GM12865 (cell line): ENCODE results near the gene REX1BD.

ENCODE experiments used
- DNase-seq: peaks from one replicate; pipeline ENCODE4 v3.0.0; 2010; ENCODE audit warnings: low read depth
- H3K4me3 ChIP-seq: 2 replicates; pipeline ENCODE4 v1.5.1; 2011; ENCODE audit warnings: mild to moderate bottlenecking, low read depth, low read length, control low read depth
- TF ChIP-seq, protein P1 (sequence below): IDR thresholded peaks from 2 replicates; pipeline ENCODE4 v1.5.1; 2011; ENCODE audit warnings: low read length, control low read depth, low read depth, inconsistent platforms; ENCODE audit not compliant: insufficient read depth; ENCODE audit errors: missing control alignments

REX1BD gene

DNA sequence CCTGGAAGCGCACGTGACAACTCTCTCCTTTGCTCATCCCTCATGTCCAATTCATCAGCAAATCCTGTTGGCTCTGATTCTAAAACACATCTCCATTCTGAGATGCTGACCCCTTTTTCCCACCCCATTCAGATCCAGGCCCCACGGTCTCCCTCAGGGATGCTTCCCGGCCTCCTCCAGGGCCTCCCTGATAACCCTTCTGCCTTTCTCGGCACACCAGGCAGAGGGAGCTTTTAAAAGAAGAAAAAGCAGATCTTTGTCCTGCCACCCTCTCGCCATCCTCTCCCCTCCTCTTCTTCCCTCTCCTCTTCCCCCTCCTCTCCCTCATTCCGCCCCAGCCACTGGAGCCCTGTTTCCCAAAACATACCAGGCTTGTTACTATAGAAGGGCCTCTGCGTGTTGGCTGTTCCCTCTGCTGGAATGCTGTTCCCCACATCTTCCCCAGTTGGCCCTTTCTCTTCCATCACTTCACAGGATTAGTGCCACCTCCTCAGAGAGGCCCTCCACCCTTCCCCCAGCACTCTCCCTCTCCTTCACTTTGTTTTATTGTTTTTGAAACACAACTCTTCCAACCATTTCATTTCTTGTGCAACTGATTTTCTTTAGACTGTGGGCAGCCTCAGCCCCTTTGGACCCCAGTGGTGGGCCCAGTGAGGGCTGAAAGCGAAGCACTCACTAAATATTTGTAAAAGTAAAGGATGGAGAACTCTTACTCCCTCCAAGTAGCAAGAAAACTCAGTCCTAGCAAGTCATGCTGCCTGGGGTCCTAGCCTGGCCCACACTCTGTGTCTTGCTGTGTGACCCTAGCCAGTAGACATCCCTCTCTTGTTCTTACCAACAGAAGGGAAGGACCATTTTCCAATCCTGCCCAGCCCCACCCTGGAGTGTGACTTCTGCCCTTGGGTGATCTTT is 20.5 kb downstream of the REX1BD start:
- DNase-seq, result no peak
- no peak overlapping the region for H3K4me3 ChIP-seq
- TF ChIP-seq, protein P1, sequence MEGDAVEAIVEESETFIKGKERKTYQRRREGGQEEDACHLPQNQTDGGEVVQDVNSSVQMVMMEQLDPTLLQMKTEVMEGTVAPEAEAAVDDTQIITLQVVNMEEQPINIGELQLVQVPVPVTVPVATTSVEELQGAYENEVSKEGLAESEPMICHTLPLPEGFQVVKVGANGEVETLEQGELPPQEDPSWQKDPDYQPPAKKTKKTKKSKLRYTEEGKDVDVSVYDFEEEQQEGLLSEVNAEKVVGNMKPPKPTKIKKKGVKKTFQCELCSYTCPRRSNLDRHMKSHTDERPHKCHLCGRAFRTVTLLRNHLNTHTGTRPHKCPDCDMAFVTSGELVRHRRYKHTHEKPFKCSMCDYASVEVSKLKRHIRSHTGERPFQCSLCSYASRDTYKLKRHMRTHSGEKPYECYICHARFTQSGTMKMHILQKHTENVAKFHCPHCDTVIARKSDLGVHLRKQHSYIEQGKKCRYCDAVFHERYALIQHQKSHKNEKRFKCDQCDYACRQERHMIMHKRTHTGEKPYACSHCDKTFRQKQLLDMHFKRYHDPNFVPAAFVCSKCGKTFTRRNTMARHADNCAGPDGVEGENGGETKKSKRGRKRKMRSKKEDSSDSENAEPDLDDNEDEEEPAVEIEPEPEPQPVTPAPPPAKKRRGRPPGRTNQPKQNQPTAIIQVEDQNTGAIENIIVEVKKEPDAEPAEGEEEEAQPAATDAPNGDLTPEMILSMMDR, result no peak

DNA sequence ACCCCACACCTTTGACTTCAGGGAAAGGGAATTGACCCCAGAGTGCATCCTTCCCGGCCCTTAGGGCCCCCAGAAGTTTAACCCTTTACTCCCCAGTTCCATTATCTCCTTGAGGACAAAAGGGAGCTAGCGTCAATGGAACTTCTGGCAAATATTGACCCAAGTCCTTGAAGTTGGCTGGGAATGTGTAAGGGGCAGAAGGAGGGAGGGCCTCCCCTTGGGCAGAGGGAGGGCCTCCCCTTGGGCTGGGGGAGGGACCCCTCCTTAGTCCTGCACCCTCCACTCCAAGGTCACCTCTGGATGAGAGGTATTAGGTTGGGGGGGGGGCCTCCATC is 21.1 kb downstream of the REX1BD start:
- no peak for DNase-seq
- TF ChIP-seq, protein P1, result no peak
- H3K4me3 ChIP-seq, result no peak overlapping the region

DNA sequence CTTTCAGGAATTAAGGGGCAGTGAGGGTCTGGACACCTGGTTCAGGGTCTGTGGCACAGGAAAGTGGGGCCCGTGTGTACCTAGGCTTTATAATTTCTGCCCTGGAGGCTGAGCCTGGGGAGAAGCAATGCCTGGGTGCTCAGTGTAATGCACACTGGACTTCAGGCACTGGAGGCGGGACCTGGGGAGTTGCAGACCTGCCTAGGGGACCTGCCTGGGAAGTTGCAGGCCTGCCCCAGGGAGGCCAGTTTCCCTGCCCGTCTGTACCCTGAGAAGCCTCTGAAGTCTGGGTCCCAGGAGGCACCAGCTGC is 21.6 kb downstream of the REX1BD start:
- no peak for DNase-seq
- TF ChIP-seq, protein P1, result no peak
- no peak overlapping the region for H3K4me3 ChIP-seq

DNA sequence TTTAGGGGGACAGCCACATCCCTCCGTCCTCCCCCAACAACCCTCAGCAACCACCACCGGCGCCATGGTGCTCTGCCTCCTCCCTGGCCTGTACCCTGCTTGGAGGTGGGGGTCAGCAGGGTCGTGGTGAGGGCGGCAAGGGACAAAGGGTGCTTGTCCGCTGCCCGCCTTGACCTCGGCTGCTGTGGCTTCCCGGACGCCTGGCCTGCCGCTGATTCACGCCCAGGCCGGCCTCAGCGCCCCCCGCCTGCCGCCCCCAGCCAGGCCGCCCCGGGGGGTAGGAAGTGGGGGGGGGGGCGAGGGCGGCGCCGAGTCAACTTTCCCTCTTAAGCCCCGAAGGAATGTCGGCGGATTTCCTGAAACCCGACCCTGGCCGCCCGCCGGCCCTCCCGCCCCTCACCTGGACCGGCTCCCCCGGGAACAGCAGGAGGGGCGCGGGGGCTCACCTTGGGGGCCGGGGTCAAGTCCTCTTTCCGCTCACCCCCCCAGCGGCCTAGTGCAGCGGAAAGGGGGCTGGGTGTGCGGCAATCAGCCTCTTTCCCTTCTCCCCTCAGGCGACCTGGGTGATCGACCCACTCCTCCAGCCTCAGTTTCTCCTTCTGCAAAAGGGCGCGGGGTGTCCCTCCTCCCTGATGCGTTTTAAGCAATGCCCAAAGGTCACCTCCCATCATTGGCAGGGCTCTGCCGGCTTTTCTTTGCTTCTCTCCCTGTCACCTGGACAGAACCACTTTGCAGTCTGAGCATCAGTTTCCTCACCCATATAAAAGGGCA is 22.1 kb downstream of the REX1BD start:
- DNase-seq, result no peak
- H3K4me3 ChIP-seq, result no peak overlapping the region
- TF ChIP-seq, protein P1, result no peak

DNA sequence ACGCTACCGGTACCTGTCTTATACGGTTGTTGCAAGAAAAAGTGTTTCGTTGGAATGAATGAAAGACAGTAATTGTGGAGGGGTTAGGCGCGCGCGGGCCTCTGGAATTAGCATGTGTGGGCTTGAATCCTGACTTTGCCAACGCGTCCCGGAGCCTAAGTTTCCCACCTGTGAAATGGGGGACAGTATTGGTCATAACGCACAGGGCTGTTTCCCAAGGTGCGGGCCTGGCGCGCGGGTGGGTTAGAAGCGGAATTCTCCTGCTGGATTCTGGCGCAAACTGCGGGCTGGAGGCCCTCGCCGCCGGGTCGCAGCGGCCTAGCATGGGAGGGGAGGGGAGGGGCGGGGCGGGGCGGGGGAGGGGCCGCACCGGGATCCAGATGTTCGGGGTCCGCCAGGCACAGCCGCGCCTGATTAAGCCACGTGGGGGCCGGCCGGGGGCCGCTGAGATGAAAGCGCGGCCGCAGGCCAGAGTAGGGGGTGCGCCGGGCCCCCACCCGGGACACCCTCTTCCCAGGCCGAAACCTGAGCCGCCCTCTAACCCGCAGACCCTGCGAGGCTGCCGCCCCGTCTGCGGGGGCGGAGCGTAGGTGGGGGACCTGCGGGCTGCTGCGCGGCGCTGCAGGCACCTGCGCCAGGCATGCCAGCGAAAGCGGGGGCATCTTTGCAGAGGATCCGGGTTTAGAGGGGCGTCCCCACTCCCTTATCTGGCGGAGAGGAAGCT is 22.9 kb downstream of the REX1BD start:
- TF ChIP-seq, protein P1, result no peak
- H3K4me3 ChIP-seq, result no peak overlapping the region
- DNase-seq, result no peak

DNA sequence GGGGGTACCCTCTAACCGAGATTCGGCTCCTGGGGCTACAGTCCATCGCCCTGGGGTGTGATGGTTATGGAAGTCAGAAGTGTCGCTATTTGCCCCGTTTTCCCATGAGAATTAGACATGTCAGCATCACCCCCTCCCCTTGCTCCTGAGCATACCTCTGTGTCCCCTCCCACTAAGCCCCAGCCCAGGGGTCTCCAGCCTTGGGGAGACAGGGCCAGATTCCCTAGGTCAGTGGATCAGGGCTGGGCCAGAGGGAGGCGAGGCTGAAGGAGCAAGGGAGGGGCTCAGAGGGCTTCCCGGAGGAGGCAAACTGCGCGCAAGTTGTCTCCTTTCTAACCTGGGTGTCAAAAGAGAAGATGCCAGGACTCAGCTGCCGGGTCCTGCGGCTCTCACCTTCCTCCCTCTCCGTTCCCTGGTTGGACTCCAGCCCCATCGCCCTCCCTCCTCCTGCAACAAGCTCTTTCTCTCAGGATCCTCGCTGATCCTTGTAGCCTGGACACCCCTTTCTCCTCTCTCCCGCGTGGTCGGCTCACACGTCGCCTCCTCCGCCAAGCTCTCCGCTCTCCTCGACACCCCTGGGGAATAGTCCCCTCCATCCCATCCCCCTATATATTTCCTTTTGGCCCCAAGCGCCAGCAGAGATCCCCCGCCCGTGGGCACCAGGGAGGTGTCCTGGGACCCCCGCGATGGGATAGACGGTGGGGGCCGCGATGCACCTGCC is 23.6 kb downstream of the REX1BD start:
- TF ChIP-seq, protein P1, result no peak
- H3K4me3 ChIP-seq, result no peak overlapping the region
- DNase-seq, result no peak
